OCI-LY7 (cell line): Measurements from ENCODE around the gene SOBP.

ENCODE experiments used
- CTCF ChIP-seq: fragments of 200-600 bp; sonication (generic); conservative IDR thresholded peaks from 2 replicates; pipeline ENCODE4 v1.5.1; 2014; ENCODE audit warnings: mild to moderate bottlenecking, antibody characterized with exemption, low read length, moderate library complexity, mixed read lengths
- EZH2phosphoT487 ChIP-seq: fragments of 200-600 bp; sonication (generic); IDR thresholded peaks from 2 replicates; pipeline ENCODE4 v1.6.1; 2018; ENCODE audit warnings: low read depth, borderline replicate concordance, mild to moderate bottlenecking, mixed run types, antibody characterized with exemption, low read length, moderate library complexity, mixed read lengths

- TF ChIP-seq CTCF (no peak), EZH2phosphoT487 (no peak)
These were observed 163.3 kb downstream of the SOBP start for GRCh38 chr6:107653183-107653580.
